HL-60 (cell line): Measurements from ENCODE around the gene ADPRHL1.

Source experiments
- DNase-seq, 2 experiments: peaks; one replicate each; pipeline ENCODE4 v3.0.0-alpha.2; 2010 to 2020; ENCODE audit warnings: low read depth in 1 of 2, low spot score in 1 of 2
- H3K27ac ChIP-seq: fragments of 250-450 bp; sonication (Bioruptor Pico); replicated peaks from 2 replicates; pipeline ENCODE4 v1.5.1; 2020; ENCODE audit warnings: mild to moderate bottlenecking, moderate library complexity
- H3K27me3 ChIP-seq: fragments of 250-450 bp; sonication (Bioruptor Pico); 2 replicates; pipeline ENCODE4 v1.5.1; 2021; ENCODE audit warnings: mild to moderate bottlenecking, moderate library complexity; ENCODE audit not compliant: insufficient read depth, poor library complexity, severe bottlenecking
- H3K4me3 ChIP-seq: replicated peaks from 2 replicates; pipeline ENCODE4 v1.5.1; 2011; ENCODE audit warnings: mild to moderate bottlenecking, control low read depth, low read length; ENCODE audit not compliant: insufficient read depth
- CTCF ChIP-seq: IDR thresholded peaks from one replicate; pipeline ENCODE4 v1.5.1; 2011; ENCODE audit warnings: low read length, control low read depth, inconsistent platforms; ENCODE audit not compliant: insufficient read depth
- GABPA ChIP-seq: IDR thresholded peaks from 2 replicates; pipeline ENCODE4 v1.6.1; 2012; ENCODE audit warnings: low read depth
- POLR2AphosphoS5 ChIP-seq: IDR thresholded peaks from 2 replicates; pipeline ENCODE4 v1.6.1; 2012; ENCODE audit warnings: low read depth
- REST ChIP-seq: IDR thresholded peaks from 2 replicates; pipeline ENCODE4 v1.6.1; 2012; ENCODE audit warnings: low read depth; ENCODE audit not compliant: insufficient replicate concordance
- SPI1 ChIP-seq: IDR thresholded peaks from 2 replicates; pipeline ENCODE4 v1.6.1; 2012; ENCODE audit warnings: low read depth, mild to moderate bottlenecking, borderline replicate concordance

ADPRHL1 gene

GRCh38 chr13:113413178-113413897, 40.0 kb downstream of the ADPRHL1 start:
- Histone ChIP-seq H3K27me3 (no peaks in the 10 kb centered on the region), H3K4me3 (no peak overlapping the region)
- DNase-seq = no peak

GRCh38 chr13:113412440-113412839, 40.8 kb downstream of the ADPRHL1 start:
- H3K4me3 ChIP-seq = no peak overlapping the region
- peaks cover 4% of the 10 kb centered on the region for H3K27me3 ChIP-seq
- TF ChIP-seq SPI1 = no peak
- TF ChIP-seq GABPA = no peak
- TF ChIP-seq REST = no peak
- no peak for TF ChIP-seq POLR2AphosphoS5
- no peak for TF ChIP-seq CTCF
- DNase-seq = no peak
- no peak overlapping the region for H3K27ac ChIP-seq

More at GRCh38 chr13:113413178-113413897, 40.0 kb downstream of the ADPRHL1 start:
- H3K27ac ChIP-seq = no peak overlapping the region
- TF ChIP-seq CTCF (no peak), REST (no peak), SPI1 (no peak), GABPA (no peak), POLR2AphosphoS5 (no peak)

GRCh38 chr13:113411216-113412023, 41.9 kb downstream of the ADPRHL1 start:
- Histone ChIP-seq H3K4me3 (no peak overlapping the region), H3K27me3 (peaks cover 14% of the 10 kb centered on the region), H3K27ac (no peak overlapping the region)
- TF ChIP-seq CTCF = no peak
- no peak for TF ChIP-seq GABPA
- no peak for TF ChIP-seq POLR2AphosphoS5
- no peak for DNase-seq
